ENCODE data around the gene MGMT.
"Not testable (repeated sequence)": the region's sequence is repeated elsewhere in the genome, so short reads cannot be mapped to it uniquely, and the experiment has no call there.

Gene MGMT

DNA sequence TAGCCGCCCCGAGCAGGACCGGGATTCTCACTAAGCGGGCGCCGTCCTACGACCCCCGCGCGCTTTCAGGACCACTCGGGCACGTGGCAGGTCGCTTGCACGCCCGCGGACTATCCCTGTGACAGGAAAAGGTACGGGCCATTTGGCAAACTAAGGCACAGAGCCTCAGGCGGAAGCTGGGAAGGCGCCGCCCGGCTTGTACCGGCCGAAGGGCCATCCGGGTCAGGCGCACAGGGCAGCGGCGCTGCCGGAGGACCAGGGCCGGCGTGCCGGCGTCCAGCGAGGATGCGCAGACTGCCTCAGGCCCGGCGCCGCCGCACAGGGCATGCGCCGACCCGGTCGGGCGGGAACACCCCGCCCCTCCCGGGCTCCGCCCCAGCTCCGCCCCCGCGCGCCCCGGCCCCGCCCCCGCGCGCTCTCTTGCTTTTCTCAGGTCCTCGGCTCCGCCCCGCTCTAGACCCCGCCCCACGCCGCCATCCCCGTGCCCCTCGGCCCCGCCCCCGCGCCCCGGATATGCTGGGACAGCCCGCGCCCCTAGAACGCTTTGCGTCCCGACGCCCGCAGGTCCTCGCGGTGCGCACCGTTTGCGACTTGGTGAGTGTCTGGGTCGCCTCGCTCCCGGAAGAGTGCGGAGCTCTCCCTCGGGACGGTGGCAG lies at the start of gene MGMT:
Gene MGMT, plus strand, starts transcription at position 539 of the 656 bp plus-strand sequence.
- peak; percentile 97 for DNase-seq

DNA sequence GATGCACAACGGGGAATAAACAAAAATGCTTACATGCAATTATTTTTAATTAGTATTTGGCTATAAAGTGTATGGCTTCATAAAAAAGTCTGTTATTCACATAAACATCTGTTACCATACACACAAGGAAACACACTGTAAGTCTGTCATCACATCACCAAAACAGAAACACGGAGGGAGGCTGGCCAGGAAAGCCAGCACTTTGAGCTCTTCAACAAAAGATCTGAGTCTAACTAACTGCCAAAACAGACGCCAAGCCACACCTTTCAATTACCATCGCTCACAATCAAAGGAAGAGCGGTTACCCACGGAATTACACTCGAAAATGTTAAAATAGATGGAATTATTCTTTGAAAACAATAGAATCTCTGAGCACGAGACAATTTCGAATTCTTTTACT lies 49.2 kb upstream of the MGMT start:
- DNase-seq = no peak

DNA sequence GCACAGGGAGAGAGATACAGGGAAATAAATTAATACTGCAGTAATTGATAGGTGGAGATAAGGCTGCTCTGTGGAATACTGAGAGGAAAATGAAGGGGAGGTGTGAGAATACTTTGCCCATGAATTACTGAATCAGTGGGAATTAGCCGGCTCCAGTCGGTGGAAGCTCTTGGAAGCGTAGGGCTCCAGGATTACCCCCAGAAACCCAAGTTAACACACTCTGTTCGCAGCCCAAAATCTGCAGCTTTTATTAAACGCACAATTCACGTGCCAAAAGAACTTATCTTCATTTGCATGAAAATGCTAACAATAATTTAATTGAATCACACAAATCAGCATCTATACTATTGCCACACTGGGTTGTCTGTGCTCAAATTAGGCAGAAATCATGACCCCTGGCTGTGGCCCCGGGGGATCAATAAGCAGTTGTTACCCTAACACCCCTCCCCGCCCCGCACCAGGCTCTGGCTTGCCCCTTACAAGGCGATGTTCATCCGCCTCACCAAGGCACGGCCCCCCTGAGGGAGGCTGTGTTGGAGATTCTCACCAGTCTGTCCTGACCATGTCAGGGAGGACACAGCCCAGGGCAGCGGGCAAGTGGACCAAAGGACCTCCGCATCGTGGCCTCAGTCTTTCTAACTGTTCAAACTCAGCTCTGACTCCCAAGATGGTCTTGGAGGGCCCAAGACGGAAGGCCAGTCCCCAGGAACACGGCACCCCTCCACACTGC lies 48.4 kb upstream of the MGMT start:
- DNase-seq = no peak

- no peak for DNase-seq
Measured at GRCh38 chr10:129419397-129419796, 47.6 kb upstream of the MGMT start.

DNA sequence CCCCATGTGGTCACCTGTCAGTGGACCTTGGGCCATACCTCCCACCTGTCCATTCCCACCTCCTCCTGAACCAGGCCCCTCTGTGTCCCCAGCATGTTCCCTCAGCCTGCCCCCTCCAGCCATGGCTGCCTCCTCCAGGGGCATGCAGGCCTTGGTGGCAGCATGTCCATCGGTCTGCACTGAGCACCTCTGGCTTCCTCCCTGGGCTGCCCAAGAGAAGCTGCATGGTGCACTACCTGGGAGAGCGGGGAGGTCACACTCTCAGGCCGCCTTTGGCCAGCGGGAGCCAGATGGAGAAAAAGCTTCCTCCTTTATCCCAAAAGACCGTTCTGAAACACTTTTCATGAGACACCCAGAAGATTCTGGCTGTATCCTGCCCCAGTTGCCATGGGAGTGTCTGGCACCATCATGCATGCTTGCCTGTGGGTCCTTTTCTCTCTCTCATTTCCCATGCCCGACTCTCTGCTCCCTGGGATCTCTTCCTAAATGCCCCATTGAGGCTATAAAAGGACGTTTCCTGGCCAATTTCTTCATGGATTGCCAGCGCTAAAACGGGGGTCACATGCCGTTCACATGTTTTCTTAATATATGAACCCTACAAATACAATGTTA lies 45.5 kb upstream of the MGMT start:
- DNase-seq = no peak

GRCh38 chr10:129424978-129425377 lies 42.1 kb upstream of the MGMT start:
- no peak for DNase-seq

GRCh38 chr10:129426606-129427005 lies 40.4 kb upstream of the MGMT start:
- no peak for DNase-seq

GRCh38 chr10:129433266-129433665 lies 33.8 kb upstream of the MGMT start:
- DNase-seq = no peak

- not testable (repeated sequence) for DNase-seq
Measured at GRCh38 chr10:129435724-129436123, 31.3 kb upstream of the MGMT start.

DNA sequence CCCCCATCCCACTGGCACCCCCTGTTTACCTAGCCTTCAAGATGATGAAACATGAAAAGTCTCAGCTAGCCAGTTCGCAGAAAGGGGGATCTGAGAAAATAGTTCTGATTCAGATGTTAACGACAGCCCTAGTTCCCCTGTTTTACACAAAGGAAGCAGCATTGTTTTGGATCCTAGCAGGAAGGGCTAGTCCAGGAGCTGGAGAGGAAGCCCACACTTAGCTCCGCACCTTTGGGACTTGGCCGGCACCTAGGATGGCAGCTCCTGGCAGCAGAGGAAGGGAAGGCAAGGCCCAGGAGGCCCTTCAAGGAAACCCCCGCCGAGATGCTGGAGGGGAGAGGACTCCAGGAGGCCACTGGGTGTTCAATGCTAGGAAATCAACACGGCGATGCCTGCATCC lies 29.0 kb upstream of the MGMT start:
- DNase-seq = no peak

DNA sequence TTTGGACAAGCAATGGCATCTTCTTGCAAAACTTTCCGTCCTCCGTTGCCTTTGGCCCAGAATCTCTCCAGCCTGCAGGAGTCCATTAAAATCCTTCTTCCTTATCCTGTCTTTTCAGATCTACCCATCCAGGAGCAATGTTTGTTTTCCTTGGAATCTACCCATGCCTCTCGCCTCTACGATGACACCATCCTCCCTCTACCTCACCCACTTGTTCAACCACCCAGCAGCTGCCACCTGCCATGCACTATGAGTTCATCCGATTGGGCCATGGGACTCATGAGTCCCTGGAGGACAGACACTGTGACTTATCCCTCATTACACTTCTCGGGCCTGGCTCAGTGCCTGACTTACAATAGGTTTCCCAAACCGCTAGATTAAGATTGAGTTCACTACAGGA lies 26.8 kb upstream of the MGMT start:
- no peak for DNase-seq

GRCh38 chr10:129440722-129441316 lies 26.2 kb upstream of the MGMT start:
- no peak for DNase-seq

DNA sequence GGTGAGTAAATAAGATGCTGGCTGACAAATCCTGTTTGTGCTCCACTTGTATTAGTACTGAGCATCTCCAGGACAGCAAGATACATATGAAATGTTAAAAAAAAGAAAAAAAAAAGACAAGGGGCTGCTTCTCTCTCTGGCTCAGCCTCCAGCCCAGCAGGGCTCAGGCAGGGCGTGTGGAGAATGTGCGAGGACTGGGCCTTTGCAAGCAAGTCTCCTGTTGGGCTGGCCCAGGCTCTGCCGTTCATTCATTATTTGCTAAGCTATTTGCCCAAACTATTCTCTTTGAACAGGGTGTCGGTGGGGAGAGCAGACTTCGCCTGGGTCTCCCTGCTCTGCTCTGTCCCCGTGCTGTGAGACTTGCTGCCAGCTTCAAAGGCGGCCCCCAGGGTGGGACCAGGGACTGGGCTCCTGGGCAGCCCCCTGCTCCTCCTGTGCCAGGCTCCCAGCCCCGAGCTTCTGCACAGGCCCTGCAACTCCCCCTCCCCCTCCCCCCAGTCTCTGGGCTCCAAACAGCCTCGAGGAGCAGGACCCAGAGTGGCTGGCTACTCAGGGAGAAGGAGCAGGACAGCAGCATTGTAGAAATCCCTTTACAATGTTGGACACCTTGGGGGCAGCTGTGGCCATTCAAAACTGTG lies 25.6 kb upstream of the MGMT start:
- DNase-seq = no peak

GRCh38 chr10:129442866-129443265 lies 24.2 kb upstream of the MGMT start:
- DNase-seq = no peak

- DNase-seq = no peak
Measured at GRCh38 chr10:129444359-129444758, 22.7 kb upstream of the MGMT start.

- no peak for DNase-seq
Measured at GRCh38 chr10:129445436-129446182, 21.4 kb upstream of the MGMT start.

- no peak for DNase-seq
Measured at GRCh38 chr10:129446183-129446581, 20.9 kb upstream of the MGMT start.

GRCh38 chr10:129447486-129447885 lies 19.6 kb upstream of the MGMT start:
- DNase-seq = no peak

DNA sequence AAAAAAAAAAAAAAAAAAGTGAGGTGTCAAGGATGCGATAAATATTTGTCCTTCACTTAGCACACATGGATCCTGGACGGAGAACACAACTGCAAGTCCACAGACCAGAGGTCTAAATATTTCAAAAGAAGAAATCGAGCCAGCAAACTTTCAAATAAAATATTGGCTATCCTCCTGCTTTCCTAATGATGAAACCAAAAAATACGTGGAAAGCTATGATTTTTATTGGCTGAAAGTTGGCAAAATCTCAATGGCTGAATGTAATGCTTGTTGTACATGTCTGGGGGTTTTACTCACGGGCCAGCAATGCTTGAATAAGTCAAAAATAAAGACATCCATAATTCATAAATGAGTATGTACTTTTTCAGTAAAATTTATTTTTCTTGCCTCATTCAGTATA lies 19.0 kb upstream of the MGMT start:
- no peak for DNase-seq

- no peak for DNase-seq
Measured at GRCh38 chr10:129448539-129448938, 18.5 kb upstream of the MGMT start.

- no peak for DNase-seq
Measured at GRCh38 chr10:129449893-129450292, 17.1 kb upstream of the MGMT start.

GRCh38 chr10:129450391-129450790 lies 16.6 kb upstream of the MGMT start:
- no peak for DNase-seq

DNA sequence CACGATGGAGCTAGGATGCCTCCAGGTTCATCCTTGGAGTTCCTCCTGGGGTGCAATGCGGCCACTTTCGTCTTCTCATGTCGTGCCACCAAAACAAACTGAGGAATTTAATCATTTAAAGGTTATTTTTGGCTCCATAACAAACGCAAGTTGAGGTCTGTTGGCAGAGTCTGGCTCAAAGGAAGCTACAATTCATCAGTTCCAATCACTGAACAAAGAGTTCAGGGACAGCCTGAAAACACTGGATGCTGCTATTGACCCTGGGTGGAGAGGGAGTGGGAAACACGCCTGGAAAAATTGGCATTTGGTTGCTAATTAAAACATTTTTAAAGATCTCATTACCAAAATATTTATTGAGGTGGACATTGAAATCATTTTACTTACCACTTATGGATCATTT lies 11.4 kb upstream of the MGMT start:
- no peak for DNase-seq

Data from CD4-positive, alpha-beta T cell treated with Interleukin-17A for 1 hour (primary cell).